Measurements from ENCODE around the gene ZNF628. TPM values are rescaled to one million over a fixed set of nuclear protein-coding genes. Genes with fewer than 3 reads are reported as not detected.

The ZNF628 gene
- polyA plus RNA-seq, 6 donors from 2014 or later: 0.16 to 2.2 (median 0.94) TPM; not detected in 1

DNA sequence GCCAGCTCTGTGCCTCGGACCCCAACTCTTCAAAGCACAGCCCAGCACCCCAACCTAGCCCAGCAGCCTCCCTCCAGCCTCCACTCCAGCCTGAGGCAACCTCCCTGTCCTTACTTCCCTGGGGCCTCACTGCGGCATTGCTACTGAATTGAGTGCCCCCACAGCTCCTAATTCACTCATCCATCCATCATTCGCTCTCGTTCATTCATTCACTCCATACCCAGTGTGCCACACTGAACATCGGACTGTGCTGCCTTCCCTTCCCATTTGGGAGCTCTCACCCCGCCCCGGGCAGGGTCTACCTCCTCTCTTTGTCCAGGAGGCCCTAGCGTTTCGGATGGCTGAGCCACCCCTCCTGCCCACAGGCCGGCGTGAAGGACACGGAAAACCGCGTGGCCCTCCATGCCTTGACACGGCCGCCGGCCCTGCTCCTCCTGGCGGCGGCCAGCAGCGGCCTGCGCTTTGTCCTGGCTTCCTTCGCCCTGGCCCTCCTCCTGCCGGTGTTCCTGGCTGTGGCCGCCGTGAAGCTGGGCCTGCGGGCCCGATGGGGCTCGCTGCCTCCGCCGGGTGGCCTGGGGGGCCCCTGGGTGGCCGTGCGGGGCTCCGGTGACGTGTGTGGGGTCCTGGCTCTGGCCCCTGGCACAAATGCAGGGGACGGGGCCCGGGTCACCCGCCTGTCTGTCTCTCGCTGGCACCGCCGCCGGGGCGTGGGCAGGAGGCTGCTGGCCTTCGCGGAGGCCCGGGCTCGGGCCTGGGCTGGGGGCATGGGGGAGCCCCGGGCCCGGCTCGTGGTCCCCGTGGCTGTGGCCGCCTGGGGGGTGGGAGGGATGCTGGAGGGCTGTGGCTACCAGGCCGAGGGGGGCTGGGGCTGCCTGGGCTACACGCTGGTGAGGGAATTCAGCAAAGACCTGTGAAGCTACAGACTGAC lies 9.9 kb downstream of the ZNF628 start:
- no peak for ATAC-seq (ENCODE audit: low read depth in 2 of 2)
- no peaks in the 10 kb centered on the region for H3K36me3 Mint-ChIP-seq
- H3K9me3 Mint-ChIP-seq: no peaks in the 10 kb centered on the region
- H3K4me3 Mint-ChIP-seq: peak overlapping the region; percentile 22 to 88 (median 76)
- peaks cover 10 to 18% (median 12%) of the 10 kb centered on the region in 3 donors for H3K4me1 Mint-ChIP-seq
- H3K27me3 Mint-ChIP-seq: peaks cover 0 to under 1% (median 0%) of the 10 kb centered on the region in 3 donors
- DNase-seq: no peak
- H3K27ac Mint-ChIP-seq: peak overlapping the region; percentile 68 to 98 (median 90)

DNA sequence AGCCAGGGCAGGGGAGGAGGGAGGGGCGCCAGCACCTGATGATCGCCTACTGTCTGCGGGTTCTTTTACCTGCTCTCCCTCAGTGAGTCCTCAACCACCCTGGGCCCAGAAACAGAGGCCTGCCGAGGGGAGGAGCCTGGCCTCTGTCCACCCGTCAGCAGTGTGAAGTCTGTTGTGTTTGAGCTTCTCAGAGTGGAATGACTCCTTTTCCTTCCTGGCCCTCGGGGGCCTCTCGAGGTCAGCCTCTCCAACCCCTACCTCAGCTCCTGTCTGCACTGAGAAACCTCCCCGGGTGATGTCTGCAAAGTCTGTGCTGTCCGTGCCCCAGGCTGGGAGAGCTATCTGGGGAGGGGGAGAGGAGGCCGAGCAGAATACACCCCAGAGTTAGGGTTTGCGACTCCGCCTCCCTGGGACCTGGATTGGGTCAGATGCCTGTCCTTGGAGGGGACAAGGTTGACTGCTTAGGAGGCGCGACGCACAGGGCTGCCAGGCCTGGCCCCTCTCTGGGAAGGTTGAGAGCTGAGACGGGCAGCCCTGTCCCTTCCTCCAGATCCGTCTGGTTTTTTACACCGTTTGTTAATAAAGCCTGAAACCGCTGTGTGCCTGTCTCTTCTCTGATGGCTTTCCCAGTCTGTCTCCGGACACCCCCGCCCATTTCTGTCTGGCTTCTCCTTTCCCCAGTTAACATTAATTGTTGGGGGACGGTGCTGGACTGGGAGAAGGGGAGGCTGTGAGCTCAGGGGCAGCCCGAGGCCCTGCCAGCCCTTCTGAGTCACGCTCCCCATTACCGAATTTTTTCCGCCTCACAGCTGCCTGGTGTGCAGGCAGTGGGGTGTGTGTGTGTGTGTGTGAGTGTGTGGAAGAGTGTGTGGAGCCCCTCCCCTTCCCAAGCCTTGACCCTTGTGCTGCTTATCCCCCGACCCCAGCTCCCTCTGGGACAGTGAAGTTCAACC lies 10.8 kb downstream of the ZNF628 start:
- peaks cover 10 to 18% (median 14%) of the 10 kb centered on the region in 3 donors for H3K4me1 Mint-ChIP-seq
- H3K9me3 Mint-ChIP-seq: no peaks in the 10 kb centered on the region
- H3K4me3 Mint-ChIP-seq: peak overlapping the region in 5 of 8 donors; percentile 22 to 74 (median 42)
- peaks cover 0 to 10% (median 9%) of the 10 kb centered on the region in 3 donors for H3K27me3 Mint-ChIP-seq
- DNase-seq: no peak
- no peak for ATAC-seq (ENCODE audit: low read depth in 2 of 2)
- no peaks in the 10 kb centered on the region for H3K36me3 Mint-ChIP-seq
- H3K27ac Mint-ChIP-seq: peak overlapping the region; percentile 67 to 89 (median 82)

DNA sequence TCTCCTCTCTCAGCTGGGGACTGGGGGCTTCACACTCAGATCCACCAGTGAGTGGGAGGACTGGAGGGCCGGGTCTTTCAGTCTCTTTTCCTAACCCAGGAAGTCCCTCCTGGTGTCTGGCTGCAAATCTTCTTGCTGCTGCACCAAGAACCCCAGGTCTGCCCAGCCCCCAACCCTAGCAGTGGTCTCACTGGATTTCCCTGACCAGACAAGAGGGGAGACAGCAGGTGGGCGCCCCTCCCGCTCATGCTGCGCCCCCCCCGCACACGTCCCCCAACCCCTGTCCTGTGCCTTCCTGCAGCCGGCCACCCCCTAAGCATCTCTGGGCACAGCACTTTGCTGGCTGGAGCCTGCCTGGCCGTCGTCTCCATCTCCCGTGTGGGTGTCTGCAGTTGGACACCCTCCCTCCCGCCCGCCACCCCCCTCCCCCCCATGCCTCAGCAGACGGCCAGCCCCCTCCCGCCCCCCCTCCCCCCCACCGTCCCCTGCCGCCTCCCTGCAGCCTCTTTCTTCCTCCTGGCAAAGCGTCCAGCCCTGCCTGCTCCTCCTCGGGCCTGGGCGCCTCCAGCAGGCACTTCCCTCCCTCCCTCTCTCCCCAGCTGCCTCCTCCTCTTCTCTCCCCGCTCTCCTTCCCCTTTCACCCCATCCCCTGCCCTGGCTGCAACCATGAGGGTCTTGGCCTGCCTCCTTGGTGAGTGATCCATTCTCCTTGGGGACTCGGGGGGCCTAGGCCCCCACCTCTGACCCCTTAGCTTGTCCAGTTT lies 11.7 kb downstream of the ZNF628 start, which contains the start of gene SSC5D:
SSC5D (plus strand) TSS at position 513 of the 764 bp plus-strand sequence; CDS start at position 667, 154 bp downstream.
- Mint-ChIP-seq H3K27me3 (peaks cover 0 to 19% (median 18%) of the 10 kb centered on the region in 3 donors), H3K9me3 (no peaks in the 10 kb centered on the region), H3K4me1 (peaks cover 10 to 18% (median 15%) of the 10 kb centered on the region in 3 donors), H3K4me3 (peak within 1 kb of the TSS in 5 of 8 donors; percentile 29 to 74 (median 61)), H3K36me3 (no peaks in the 10 kb centered on the region), H3K27ac (peak within 1 kb of the TSS in 5 of 6 donors; percentile 69 to 89 (median 86))
- no peak for ATAC-seq (ENCODE audit: low read depth in 2 of 2)
- no peak for DNase-seq

DNA sequence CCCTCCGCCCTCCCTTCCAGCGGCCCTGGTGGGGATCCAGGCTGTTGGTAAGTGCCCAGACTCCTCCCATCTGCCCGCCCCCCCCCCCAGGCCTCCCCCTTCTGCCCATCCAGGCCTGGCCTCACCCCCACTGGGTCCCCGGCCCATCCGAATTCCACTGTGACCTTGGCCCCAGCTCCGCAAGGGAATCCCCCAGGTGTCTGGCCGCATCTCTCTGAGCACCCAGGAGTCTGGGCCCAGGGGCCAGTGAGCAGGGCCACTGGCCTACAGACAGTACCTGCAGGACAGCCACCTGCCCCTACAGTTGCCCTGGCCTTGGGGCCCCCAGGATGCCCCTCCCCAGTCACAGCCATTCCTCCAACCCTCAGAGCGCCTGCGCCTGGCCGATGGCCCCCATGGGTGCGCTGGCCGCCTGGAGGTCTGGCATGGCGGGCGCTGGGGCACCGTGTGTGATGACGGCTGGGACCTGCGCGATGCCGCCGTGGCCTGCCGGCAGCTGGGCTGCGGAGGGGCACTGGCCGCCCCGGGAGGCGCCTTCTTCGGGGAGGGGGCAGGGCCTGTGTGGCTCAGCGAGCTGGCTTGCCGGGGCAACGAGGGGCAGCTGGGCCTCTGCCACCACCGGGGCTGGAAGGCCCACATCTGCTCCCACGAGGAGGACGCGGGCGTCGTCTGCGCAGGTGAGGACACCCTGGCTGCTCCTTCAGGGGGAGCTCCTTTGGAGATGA lies 12.7 kb downstream of the ZNF628 start:
- ATAC-seq (ENCODE audit: low read depth in 2 of 2): no peak
- no peak for DNase-seq
- no peaks in the 10 kb centered on the region for H3K9me3 Mint-ChIP-seq
- H3K4me3 Mint-ChIP-seq: no peak overlapping the region
- H3K27ac Mint-ChIP-seq: no peak overlapping the region
- peaks cover 0 to 24% (median 22%) of the 10 kb centered on the region in 3 donors for H3K27me3 Mint-ChIP-seq
- H3K36me3 Mint-ChIP-seq: no peaks in the 10 kb centered on the region
- H3K4me1 Mint-ChIP-seq: peaks cover 13 to 20% (median 15%) of the 10 kb centered on the region in 3 donors

DNA sequence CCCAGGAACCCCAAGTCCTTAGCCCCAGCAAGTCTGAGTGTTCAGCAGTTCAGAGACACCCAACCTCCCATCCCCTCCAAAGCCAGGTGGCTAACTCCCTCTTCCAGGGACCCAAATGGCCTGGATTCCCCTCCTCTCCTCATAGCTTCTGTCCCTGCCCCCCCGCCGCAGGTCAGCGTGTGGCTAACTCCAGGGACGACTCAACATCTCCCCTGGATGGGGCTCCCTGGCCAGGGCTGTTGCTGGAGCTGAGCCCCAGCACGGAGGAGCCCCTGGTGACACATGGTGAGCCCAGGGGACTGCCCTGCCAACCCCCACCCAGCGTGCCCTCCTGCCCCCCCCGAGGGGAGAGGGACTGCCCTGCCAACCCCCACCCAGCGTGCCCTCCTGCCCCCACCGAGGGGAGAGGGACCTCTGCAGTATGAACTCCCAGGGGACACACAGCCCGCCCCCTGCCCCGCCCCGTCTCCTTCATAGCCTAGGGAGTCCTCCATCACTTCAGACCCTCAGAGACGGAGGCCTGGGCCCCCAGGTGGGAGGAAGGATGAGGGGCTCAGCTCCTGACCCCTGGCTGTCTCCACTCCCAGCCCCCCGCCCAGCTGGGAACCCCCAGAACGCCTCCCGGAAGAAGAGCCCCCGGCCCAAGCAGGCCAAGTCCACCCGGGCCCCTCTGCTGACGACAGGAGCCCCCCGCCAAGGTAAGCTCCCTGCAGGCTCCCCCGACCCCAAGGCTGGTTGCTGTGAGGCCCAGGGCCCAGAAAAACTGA lies 13.5 kb downstream of the ZNF628 start:
- Mint-ChIP-seq H3K27ac (no peak overlapping the region), H3K9me3 (no peaks in the 10 kb centered on the region), H3K4me3 (no peak overlapping the region), H3K27me3 (peaks cover 0 to 29% (median 26%) of the 10 kb centered on the region in 3 donors), H3K36me3 (no peaks in the 10 kb centered on the region), H3K4me1 (peaks cover 13 to 25% (median 19%) of the 10 kb centered on the region in 3 donors)
- no peak for DNase-seq
- no peak for ATAC-seq (ENCODE audit: low read depth in 2 of 2)

DNA sequence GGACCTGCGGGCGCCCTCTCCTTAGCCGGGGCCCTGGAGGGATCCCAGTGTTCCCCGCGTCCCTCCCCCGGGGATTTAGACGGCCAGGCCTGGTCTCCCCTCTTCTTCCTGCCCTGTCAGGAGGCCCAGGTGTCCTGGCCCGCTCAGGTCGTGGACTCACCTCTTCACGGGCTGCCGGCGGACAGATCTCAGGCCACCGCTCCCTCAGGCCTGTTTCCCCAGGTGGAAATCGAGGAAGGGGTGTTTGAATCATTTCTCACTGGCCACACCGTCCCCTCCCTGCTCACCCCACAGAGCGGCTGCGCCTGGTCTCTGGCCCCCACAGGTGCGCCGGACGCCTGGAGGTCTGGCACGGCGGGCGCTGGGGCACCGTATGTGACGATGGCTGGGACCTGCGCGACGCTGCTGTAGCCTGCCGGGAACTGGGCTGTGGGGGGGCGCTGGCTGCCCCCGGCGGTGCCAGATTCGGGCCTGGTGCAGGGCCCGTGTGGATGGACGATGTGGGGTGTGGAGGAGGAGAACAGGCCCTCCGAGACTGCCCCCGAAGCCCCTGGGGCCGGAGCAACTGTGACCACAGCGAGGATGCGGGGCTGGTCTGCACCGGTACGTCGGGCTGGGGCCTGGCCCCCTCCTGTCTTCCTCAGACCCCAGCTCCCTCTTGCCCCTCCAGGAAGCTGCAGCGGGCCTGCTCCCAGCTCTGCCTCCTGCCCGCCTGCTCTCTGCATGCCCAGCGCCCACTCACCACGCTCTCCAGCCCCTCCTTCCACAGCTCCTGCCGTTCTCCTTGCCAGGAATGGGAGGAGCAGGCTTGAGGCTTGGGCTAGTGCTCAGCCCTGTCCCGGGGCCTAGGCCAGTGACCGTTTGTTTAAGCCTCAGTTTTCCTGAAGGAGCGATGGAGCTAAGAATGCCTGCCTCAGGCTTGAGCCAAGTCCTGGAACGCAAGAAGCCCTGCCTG lies 14.3 kb downstream of the ZNF628 start:
- DNase-seq: no peak
- Mint-ChIP-seq H3K36me3 (no peaks in the 10 kb centered on the region), H3K27me3 (peaks cover 0 to 29% (median 26%) of the 10 kb centered on the region in 3 donors), H3K4me3 (no peak overlapping the region), H3K9me3 (no peaks in the 10 kb centered on the region), H3K4me1 (peaks cover 13 to 17% (median 13%) of the 10 kb centered on the region in 3 donors), H3K27ac (no peak overlapping the region)
- no peak for ATAC-seq (ENCODE audit: low read depth in 2 of 2)

DNA sequence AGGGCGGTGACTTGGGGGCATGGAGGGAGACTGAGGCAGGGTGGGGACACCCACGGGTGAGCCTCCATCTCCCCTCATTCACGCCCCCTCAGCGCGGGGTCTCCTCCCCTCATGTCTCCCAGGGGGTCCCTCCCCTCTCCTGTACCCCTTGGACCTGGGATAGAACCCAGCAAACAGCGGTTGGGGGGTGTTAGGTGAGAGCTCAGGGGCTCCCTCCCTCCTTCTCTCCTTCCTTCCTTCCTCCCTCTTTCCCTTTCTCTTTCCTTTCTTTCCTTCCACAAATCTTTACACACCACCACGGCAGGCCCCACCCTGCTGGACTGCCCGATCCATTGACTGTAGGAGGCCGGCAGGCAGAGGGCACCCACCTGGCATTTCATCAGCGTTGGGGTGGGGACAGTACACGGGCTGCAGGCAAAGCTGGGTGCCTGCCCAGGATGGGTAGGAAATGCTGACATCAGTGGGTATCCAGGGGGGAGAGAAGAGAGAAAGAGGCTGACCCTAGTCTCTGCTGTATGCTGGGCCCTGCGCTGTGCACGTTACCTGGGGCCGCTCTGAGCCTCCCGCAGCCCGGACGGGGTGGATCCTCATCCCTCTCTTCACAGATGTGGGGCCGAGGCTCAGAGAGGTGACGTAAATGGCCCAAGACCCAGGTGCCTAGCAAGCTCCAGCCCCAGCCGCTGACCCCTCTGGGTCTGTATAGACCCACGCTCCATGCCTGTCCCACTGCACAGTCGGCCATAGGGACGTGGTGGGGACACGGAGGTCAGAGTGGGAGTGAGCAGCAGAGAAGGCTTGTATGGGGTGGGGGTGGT lies 15.3 kb downstream of the ZNF628 start:
- H3K4me1 Mint-ChIP-seq: peaks cover 8 to 12% (median 9%) of the 10 kb centered on the region in 3 donors
- no peaks in the 10 kb centered on the region for H3K9me3 Mint-ChIP-seq
- no peak overlapping the region for H3K4me3 Mint-ChIP-seq
- DNase-seq (no peak), ATAC-seq (ENCODE audit: low read depth in 2 of 2) (no peak)
- peaks cover 0 to 29% (median 26%) of the 10 kb centered on the region in 3 donors for H3K27me3 Mint-ChIP-seq
- peak overlapping the region in 1 of 6 donors; percentile 85 for H3K27ac Mint-ChIP-seq
- H3K36me3 Mint-ChIP-seq: no peaks in the 10 kb centered on the region

DNA sequence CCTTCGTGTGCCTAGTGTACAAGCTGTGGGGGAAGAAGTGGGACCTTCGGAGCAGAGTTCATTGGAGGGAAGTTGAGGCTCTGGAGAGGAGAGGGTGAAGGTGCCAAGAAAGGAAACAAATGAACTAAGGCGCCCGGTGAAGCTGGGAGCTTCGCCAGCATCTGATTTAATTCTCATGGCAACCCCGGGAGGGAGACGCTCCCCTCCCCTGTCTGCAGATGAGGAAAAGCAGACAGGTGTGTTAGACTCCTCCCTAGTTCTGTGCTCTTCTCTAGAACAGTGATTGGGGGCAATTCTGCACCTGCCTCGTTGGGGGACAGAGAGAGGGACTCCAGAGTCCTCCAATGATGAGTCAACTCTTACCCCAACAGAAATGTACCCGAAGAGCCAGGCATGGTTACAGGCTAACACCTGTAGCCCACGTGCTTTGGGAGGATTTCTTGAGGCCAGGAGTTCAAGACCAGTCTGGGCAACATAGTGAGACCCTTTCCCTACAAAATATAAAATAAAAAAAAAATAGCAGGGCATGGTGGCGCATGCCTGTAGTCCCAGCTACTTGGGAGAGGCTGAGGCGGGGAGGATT lies 16.0 kb downstream of the ZNF628 start:
- H3K27me3 Mint-ChIP-seq: peaks cover 0 to 29% (median 26%) of the 10 kb centered on the region in 3 donors
- H3K27ac Mint-ChIP-seq: no peak overlapping the region
- DNase-seq (no peak), ATAC-seq (ENCODE audit: low read depth in 2 of 2) (no peak)
- H3K9me3 Mint-ChIP-seq: no peaks in the 10 kb centered on the region
- no peak overlapping the region for H3K4me3 Mint-ChIP-seq
- peaks cover 3 to 12% (median 8%) of the 10 kb centered on the region in 3 donors for H3K4me1 Mint-ChIP-seq
- no peaks in the 10 kb centered on the region for H3K36me3 Mint-ChIP-seq

DNA sequence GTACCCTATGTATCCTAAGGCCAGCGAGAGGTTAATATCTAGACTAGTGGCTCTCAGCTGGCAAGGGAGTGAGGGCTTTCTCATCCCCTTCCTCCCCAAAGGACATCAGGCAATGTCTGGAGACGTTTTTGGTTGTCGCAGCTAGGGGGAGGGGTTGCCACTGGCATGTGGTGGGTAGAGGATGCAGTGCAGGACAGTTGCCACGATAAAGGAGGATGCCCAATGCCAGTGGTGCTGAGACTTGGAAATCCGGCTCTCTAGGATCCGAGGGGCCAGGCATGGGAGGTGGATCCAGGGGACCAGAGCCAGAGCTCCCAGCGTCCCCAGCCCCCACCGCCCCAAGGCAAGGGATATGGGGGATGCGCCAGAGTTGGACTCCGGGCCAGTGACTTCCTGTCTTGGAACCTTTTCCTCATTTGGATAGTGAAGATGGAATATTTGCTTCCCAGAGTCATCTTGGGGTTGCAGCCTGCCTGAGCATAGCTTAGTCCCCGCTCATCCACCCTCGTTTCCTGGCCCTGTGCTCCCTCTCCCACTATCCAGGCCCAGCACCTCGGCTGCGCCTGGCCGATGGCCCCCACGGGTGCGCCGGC lies 16.7 kb downstream of the ZNF628 start:
- H3K27me3 Mint-ChIP-seq: peaks cover 0 to 29% (median 26%) of the 10 kb centered on the region in 3 donors
- no peak overlapping the region for H3K27ac Mint-ChIP-seq
- no peaks in the 10 kb centered on the region for H3K9me3 Mint-ChIP-seq
- no peak for DNase-seq
- H3K36me3 Mint-ChIP-seq: no peaks in the 10 kb centered on the region
- peak overlapping the region in 1 of 8 donors; percentile 73 for H3K4me3 Mint-ChIP-seq
- H3K4me1 Mint-ChIP-seq: peaks cover 3 to 12% (median 8%) of the 10 kb centered on the region in 3 donors
- ATAC-seq (ENCODE audit: low read depth in 2 of 2): no peak

Measured in naive B cell (primary cell).